ENCODE data around the gene MMS22L.

DNA sequence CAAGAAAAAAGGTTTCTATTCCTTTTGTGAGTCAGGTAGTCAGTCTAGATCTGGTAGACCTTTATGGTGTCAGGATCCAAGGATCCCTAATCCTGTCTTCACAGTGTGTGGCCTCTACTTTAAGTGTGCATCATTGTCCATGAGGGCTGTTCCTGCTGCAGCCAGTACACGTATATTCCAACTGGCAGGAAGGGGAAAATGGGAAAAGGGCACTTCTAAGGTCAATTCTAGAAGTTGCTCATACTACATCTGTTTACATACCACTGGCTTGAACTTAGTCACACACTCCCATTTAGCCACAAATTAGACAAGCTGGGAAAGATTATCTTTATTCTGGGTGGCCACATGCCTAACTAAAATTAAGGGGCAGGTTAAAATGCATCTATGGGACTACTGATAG lies 9.7 kb upstream of the MMS22L start:
- TF ChIP-seq CHD1 (IDR thresholded peaks at IDR 0.05; ENCODE audit: low read depth, low read length): no peak
- TF ChIP-seq, protein P1, sequence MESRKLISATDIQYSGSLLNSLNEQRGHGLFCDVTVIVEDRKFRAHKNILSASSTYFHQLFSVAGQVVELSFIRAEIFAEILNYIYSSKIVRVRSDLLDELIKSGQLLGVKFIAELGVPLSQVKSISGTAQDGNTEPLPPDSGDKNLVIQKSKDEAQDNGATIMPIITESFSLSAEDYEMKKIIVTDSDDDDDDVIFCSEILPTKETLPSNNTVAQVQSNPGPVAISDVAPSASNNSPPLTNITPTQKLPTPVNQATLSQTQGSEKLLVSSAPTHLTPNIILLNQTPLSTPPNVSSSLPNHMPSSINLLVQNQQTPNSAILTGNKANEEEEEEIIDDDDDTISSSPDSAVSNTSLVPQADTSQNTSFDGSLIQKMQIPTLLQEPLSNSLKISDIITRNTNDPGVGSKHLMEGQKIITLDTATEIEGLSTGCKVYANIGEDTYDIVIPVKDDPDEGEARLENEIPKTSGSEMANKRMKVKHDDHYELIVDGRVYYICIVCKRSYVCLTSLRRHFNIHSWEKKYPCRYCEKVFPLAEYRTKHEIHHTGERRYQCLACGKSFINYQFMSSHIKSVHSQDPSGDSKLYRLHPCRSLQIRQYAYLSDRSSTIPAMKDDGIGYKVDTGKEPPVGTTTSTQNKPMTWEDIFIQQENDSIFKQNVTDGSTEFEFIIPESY (IDR thresholded peaks at IDR 0.05): no peak
- TF ChIP-seq ASH2L (IDR thresholded peaks at IDR 0.05; ENCODE audit: borderline replicate concordance, low read depth): no peak
- no peak for TF ChIP-seq EZH2 (IDR thresholded peaks at IDR 0.05; ENCODE audit: borderline replicate concordance, control insufficient read depth, low read depth, low read length)
- TF ChIP-seq POLR2A (IDR thresholded peaks at IDR 0.05; ENCODE audit: low read depth, low read length): no peak
- no peak for TF ChIP-seq EP300 (IDR thresholded peaks at IDR 0.05; ENCODE audit: borderline replicate concordance in 1 of 2, control insufficient read depth in 1 of 2, low read depth in 2 of 2, low read length in 2 of 2)
- no peak for TF ChIP-seq TCF3 (IDR thresholded peaks at IDR 0.05; ENCODE audit: borderline replicate concordance, insufficient read depth, low read depth, low read length)
- no peak for TF ChIP-seq ZNF274 (IDR thresholded peaks at IDR 0.05; ENCODE audit: insufficient read depth, insufficient read length)
- TF ChIP-seq, protein P2, sequence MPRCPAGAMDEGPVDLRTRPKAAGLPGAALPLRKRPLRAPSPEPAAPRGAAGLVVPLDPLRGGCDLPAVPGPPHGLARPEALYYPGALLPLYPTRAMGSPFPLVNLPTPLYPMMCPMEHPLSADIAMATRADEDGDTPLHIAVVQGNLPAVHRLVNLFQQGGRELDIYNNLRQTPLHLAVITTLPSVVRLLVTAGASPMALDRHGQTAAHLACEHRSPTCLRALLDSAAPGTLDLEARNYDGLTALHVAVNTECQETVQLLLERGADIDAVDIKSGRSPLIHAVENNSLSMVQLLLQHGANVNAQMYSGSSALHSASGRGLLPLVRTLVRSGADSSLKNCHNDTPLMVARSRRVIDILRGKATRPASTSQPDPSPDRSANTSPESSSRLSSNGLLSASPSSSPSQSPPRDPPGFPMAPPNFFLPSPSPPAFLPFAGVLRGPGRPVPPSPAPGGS (IDR thresholded peaks at IDR 0.05; ENCODE audit: borderline replicate concordance, insufficient read depth, low read depth, low read length, poor library complexity, severe bottlenecking): no peak
- TF ChIP-seq SREBF2 (IDR thresholded peaks at IDR 0.05; ENCODE audit: low read length): no peak
- TF ChIP-seq, protein P3, sequence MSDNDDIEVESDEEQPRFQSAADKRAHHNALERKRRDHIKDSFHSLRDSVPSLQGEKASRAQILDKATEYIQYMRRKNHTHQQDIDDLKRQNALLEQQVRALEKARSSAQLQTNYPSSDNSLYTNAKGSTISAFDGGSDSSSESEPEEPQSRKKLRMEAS (IDR thresholded peaks at IDR 0.05; ENCODE audit: low read depth, low read length): no peak
- no peak for TF ChIP-seq MYC (IDR thresholded peaks at IDR 0.05; ENCODE audit: insufficient read depth, insufficient read length, insufficient replicate concordance, low read length, severe bottlenecking)
